DND-41 (cell line): ENCODE data around the gene GNAS-AS1.

ENCODE experiments used
- CTCF ChIP-seq: IDR thresholded peaks from 2 replicates; pipeline ENCODE4 v1.5.1; 2012; ENCODE audit warnings: borderline replicate concordance, low read length, moderate library complexity, mild to moderate bottlenecking; ENCODE audit not compliant: poor library complexity, severe bottlenecking; ENCODE audit errors: extremely low read depth
- EZH2 ChIP-seq: IDR thresholded peaks from 3 replicates; pipeline ENCODE4 v1.6.1; 2012; ENCODE audit warnings: borderline replicate concordance, low read depth, mild to moderate bottlenecking, moderate library complexity, low read length, inconsistent platforms; ENCODE audit not compliant: severe bottlenecking

- TF ChIP-seq CTCF, result no peak
- no peak for TF ChIP-seq EZH2
These were observed 50.4 kb downstream of the GNAS-AS1 start for GRCh38 chr20:58800134-58800871.
